H54 (cell line): ENCODE results near the gene USP14.
"Not testable (repeated sequence)": the region's sequence is repeated elsewhere in the genome, so short reads cannot be mapped to it uniquely, and the experiment has no call there.

Experiments
- DNase-seq: peaks from one replicate; pipeline ENCODE4 v3.0.0; 2011; ENCODE audit warnings: low spot score, mixed read lengths; ENCODE audit not compliant: insufficient read length
- FAIRE-seq: peaks from 3 replicates; lab custom pipeline; 2011; peaks lifted over from hg19 to GRCh38; lab: Jason Lieb, UNC
- POLR2A ChIP-seq: IDR thresholded peaks from 2 replicates; pipeline ENCODE4 v1.6.1; 2011; ENCODE audit warnings: low read depth, mild to moderate bottlenecking, low read length

Gene USP14

GRCh38 chr18:158128-159036 lies at the start of gene USP14:
TSS of gene USP14 (plus strand) at chr18:158557. CDS start at chr18:158699, 142 bp downstream.
- TF ChIP-seq POLR2A, result peak; percentile 76
- FAIRE-seq (peak; percentile 91), DNase-seq (peak; percentile 94)

- DNase-seq, FAIRE-seq: not testable (repeated sequence)
Observed at GRCh38 chr18:108665-109063, 49.7 kb upstream of the USP14 start.

GRCh38 chr18:109130-109921 lies 49.0 kb upstream of the USP14 start:
- FAIRE-seq, DNase-seq: not testable (repeated sequence)

GRCh38 chr18:109922-110261 lies 48.5 kb upstream of the USP14 start:
- FAIRE-seq, DNase-seq: not testable (repeated sequence)

- DNase-seq, FAIRE-seq: not testable (repeated sequence)
Observed at GRCh38 chr18:110351-111201, 47.8 kb upstream of the USP14 start.

- peak; percentile 88 for FAIRE-seq
- peak; percentile 63 for DNase-seq
- no peak; the same call in 1 of the 2 replicates for TF ChIP-seq POLR2A
Observed at GRCh38 chr18:111306-112014, 46.9 kb upstream of the USP14 start.

GRCh38 chr18:112015-112733 lies 46.2 kb upstream of the USP14 start:
- peak; percentile 50 for FAIRE-seq

GRCh38 chr18:120539-121260 lies 37.7 kb upstream of the USP14 start:
- not testable (repeated sequence) for DNase-seq
- peak; percentile 87 for FAIRE-seq

More at GRCh38 chr18:112015-112733, 46.2 kb upstream of the USP14 start:
- DNase-seq, result not testable (repeated sequence)

GRCh38 chr18:135045-135444 lies 23.3 kb upstream of the USP14 start:
- TF ChIP-seq POLR2A, result no peak
- FAIRE-seq (no peak), DNase-seq (no peak)

GRCh38 chr18:136433-136832 lies 21.9 kb upstream of the USP14 start:
- DNase-seq (peak; percentile 9), FAIRE-seq (no peak)
- no peak for TF ChIP-seq POLR2A

- DNase-seq, result no peak
- FAIRE-seq, result no peak
- no peak for TF ChIP-seq POLR2A
Observed at GRCh38 chr18:137327-137726, 21.0 kb upstream of the USP14 start.

- FAIRE-seq (no peak), DNase-seq (no peak)
- no peak for TF ChIP-seq POLR2A
Observed at GRCh38 chr18:140670-141266, 17.6 kb upstream of the USP14 start.

GRCh38 chr18:142624-143296 lies 15.6 kb upstream of the USP14 start:
- FAIRE-seq, result not testable (repeated sequence)

More at GRCh38 chr18:142624-143296, 15.6 kb upstream of the USP14 start:
- not testable (repeated sequence) for DNase-seq
